A549 treated with AZD2906 at 1 μM for 4 hours (cell line): ENCODE results near the gene SPCS1. TPM values are rescaled to one million over a fixed set of nuclear protein-coding genes. Genes with fewer than 3 reads are reported as not detected.

ENCODE experiments used
- total RNA-seq: library from RNA; stranded (reverse); fragments of 200-300 nt; extraction: Qiagen RNA extraction; gene quantifications from 5 replicates; pipeline ENCODE4 v1.2.3, GENCODE V29; 2022

Gene SPCS1
- 145 to 170 TPM (median 161 TPM) in 5 replicates for total RNA-seq

GRCh38 chr3:52705688-52706686 lies at the start of gene SPCS1, which contains the start of gene GLT8D1:
TSS of gene SPCS1 (plus strand) at chr3:52706106. CDS start at chr3:52706247, 141 bp downstream.
TSS of gene GLT8D1 (minus strand) at chr3:52705791. CDS start at chr3:52700460, 5,331 bp downstream.

GRCh38 chr3:52685709-52686691 lies 19.9 kb upstream of the SPCS1 start, which contains the start of the genes GNL3 and PBRM1:
TSS of gene GNL3 (plus strand) at chr3:52686032. CDS start at chr3:52686093, 61 bp downstream.
TSS of gene PBRM1 (minus strand) at chr3:52685913.

Other genes with a start within 250 kb of the SPCS1 start
- gene STAB1, start 210.8 kb upstream of the SPCS1 start, total RNA-seq: 0.07 to 0.18 TPM (median 0.16 TPM) in 5 replicates
- gene NT5DC2, start 172.2 kb upstream of the SPCS1 start, total RNA-seq: 74.7 to 108 TPM (median 98.9 TPM) in 5 replicates
- 50.5 to 63.3 TPM (median 59.7 TPM) in 5 replicates for gene UQCC5, start 169.5 kb upstream of the SPCS1 start, total RNA-seq
- gene PBRM1, start 20.2 kb upstream of the SPCS1 start, total RNA-seq: 11.4 to 15.4 TPM (median 13.3 TPM) in 5 replicates
- gene GNL3, start 20.1 kb upstream of the SPCS1 start, total RNA-seq: 79.2 to 147 TPM (median 84.1 TPM) in 5 replicates
- 34.6 to 39.9 TPM (median 37.3 TPM) in 5 replicates for gene GLT8D1, start 315 bp upstream of the SPCS1 start, total RNA-seq
- gene NEK4, start 64.8 kb downstream of the SPCS1 start, total RNA-seq: 10.7 to 15.0 TPM (median 11.9 TPM) in 5 replicates
- gene ITIH1, start 71.5 kb downstream of the SPCS1 start, total RNA-seq: not detected in 5 replicates
- gene ITIH3, start 88.7 kb downstream of the SPCS1 start, total RNA-seq: 0.14 to 0.29 TPM (median 0.16 TPM) in 5 replicates
- 0.59 to 0.84 TPM (median 0.62 TPM) in 5 replicates for gene ITIH4, start 124.6 kb downstream of the SPCS1 start, total RNA-seq
- 0.21 TPM in 1 of 5 replicates, not detected in the others for gene MUSTN1, start 128.9 kb downstream of the SPCS1 start, total RNA-seq
- gene STIMATE, start 191.4 kb downstream of the SPCS1 start, total RNA-seq: 6.0 to 8.4 TPM (median 7.2 TPM) in 5 replicates